Keratinocyte (primary cell): Measurements from ENCODE around the gene PRKCE. TPM values are rescaled to one million over a fixed set of nuclear protein-coding genes. Genes with fewer than 3 reads are reported as not detected.

ENCODE experiments used
- DNase-seq: peaks from one replicate; pipeline ENCODE4 v3.0.0-alpha.2; 2011; ENCODE audit warnings: low read depth, missing footprints, low spot score
- FAIRE-seq: peaks from 2 replicates; lab custom pipeline; 2011; peaks lifted over from hg19 to GRCh38; lab: Jason Lieb, UNC
- H2AFZ ChIP-seq: 2 replicates; pipeline ENCODE4 v1.6.0; 2012; ENCODE audit warnings: low read length, control low read depth, inconsistent platforms; ENCODE audit not compliant: control insufficient read depth
- H3K27ac ChIP-seq: 2 replicates; pipeline ENCODE4 v1.5.1; 2011; ENCODE audit warnings: low read length; ENCODE audit not compliant: control insufficient read depth, insufficient read depth
- H3K27me3 ChIP-seq: 3 replicates; pipeline ENCODE4 v1.6.0; 2011; ENCODE audit warnings: low read length; ENCODE audit not compliant: control insufficient read depth, insufficient read depth; ENCODE audit errors: extremely low read depth
- H3K36me3 ChIP-seq, 2 experiments: 2 replicates in 1 of 2; 3 replicates in 1 of 2; pipeline ENCODE4 v1.5.1; 2011; ENCODE audit warnings: low read length in 2 of 2, mild to moderate bottlenecking in 1 of 2; ENCODE audit not compliant: control insufficient read depth in 2 of 2, insufficient read depth in 2 of 2; ENCODE audit errors: extremely low read depth in 1 of 2
- H3K4me1 ChIP-seq: 3 replicates; pipeline ENCODE4 v1.5.1; 2011; ENCODE audit warnings: low read length; ENCODE audit not compliant: control insufficient read depth, insufficient read depth; ENCODE audit errors: extremely low read depth
- H3K4me2 ChIP-seq: 3 replicates; pipeline ENCODE4 v1.6.0; 2011; ENCODE audit warnings: low read depth, low read length; ENCODE audit not compliant: control insufficient read depth, insufficient read depth; ENCODE audit errors: extremely low read depth
- H3K4me3 ChIP-seq, 3 experiments: fragments of 200-600 bp in 1 of 3; sonication (generic) in 1 of 3; 2 replicates in 2 of 3; 3 replicates in 1 of 3; pipeline ENCODE4 v1.5.1; 2011 to 2016; ENCODE audit warnings: low read length in 3 of 3, mild to moderate bottlenecking in 3 of 3, control low read depth in 2 of 3, inconsistent platforms in 1 of 3, low read depth in 1 of 3, mixed read lengths in 1 of 3, mixed run types in 1 of 3, moderate library complexity in 1 of 3; ENCODE audit not compliant: control insufficient read depth in 2 of 3, insufficient read depth in 2 of 3; ENCODE audit errors: extremely low read depth in 1 of 3
- H3K79me2 ChIP-seq: 2 replicates; pipeline ENCODE4 v1.6.0; 2012; ENCODE audit warnings: low read length; ENCODE audit not compliant: control insufficient read depth, insufficient read depth
- H3K9ac ChIP-seq: 3 replicates; pipeline ENCODE4 v1.6.0; 2011; ENCODE audit warnings: low read length; ENCODE audit not compliant: control insufficient read depth, insufficient read depth; ENCODE audit errors: extremely low read depth
- H3K9me1 ChIP-seq: 3 replicates; pipeline ENCODE4 v1.6.0; 2011; ENCODE audit warnings: low read length; ENCODE audit not compliant: control insufficient read depth, insufficient read depth; ENCODE audit errors: extremely low read depth
- H3K9me3 ChIP-seq: 2 replicates; pipeline ENCODE4 v1.5.1; 2012; ENCODE audit warnings: low read depth, low read length; ENCODE audit not compliant: control insufficient read depth
- H4K20me1 ChIP-seq: 3 replicates; pipeline ENCODE4 v1.6.0; 2011; ENCODE audit warnings: low read length; ENCODE audit not compliant: control insufficient read depth, insufficient read depth; ENCODE audit errors: extremely low read depth
- EZH2 ChIP-seq: IDR thresholded peaks from one replicate; pipeline ENCODE4 v1.6.1; 2012; ENCODE audit warnings: inconsistent platforms, mild to moderate bottlenecking, low read length, moderate library complexity
- dilution Hi-C: fragments of 300-500 bp; cut with MboI; formaldehyde crosslinking; loops from one replicate; pipeline ENCODE4 v1.7.0; 2020; ENCODE audit warnings: low sequenced_read_pairs; ENCODE audit not compliant: extremely low pct_ligation_motif_present
- polyA plus RNA-seq, 5 experiments: library from polyadenylated mRNA; depleted of rRNA in 3 of 5; stranded (reverse) in 3 of 5; stranded (forward) in 1 of 5; unstranded in 1 of 5; fragments of >200 nt; gene quantifications; 1 replicate in 1 of 5; 2 replicates in 3 of 5; 3 replicates in 1 of 5; pipeline versions ENCODE4 v1.2.1 to v1.2.3, GENCODE V29; 2011 to 2012; ENCODE audit warnings: missing spikeins in 2 of 5, low read depth in 1 of 5, low replicate concordance in 1 of 5
- TF ChIP-seq, protein P1 (sequence below), 3 experiments: IDR thresholded peaks in 1 of 3; conservative IDR thresholded peaks in 1 of 3; optimal IDR thresholded peaks in 1 of 3; 2 replicates in 2 of 3; 3 replicates in 1 of 3; pipeline versions ENCODE3 to v1.5.1; 2011; ENCODE audit warnings: low read length in 3 of 3, mild to moderate bottlenecking in 3 of 3, moderate library complexity in 2 of 3, control low read depth in 1 of 3, inconsistent platforms in 1 of 3; ENCODE audit not compliant: insufficient read depth in 2 of 3; ENCODE audit errors: extremely low read depth in 1 of 3

The PRKCE gene
- polyA plus RNA-seq, 1 donor (not counting 4 experiments of a cell fraction or from before 2014, with no cell fraction given), result 2.0 TPM

DNA sequence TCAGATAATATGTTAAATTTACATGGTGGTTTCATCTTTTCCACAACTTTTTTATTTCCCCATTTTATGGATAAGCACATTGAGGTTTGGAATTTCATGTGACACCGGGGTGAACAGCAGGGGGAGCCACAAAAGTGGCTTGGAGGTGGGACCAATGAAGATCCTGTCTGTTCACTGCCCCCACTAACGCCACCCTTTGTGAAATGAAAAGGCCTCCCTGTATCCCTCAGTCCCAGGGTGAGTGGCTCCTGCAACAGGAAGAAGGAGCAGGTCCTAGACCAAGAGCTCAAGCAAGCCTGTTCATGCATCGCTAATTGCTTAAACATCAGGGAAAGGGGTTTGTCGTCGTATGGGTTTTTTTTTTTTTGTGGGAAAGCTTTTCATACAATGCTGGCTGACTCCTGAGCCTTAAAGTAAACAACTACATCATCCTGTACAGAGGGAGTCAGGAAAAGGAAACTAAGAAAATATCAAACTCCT lies 377.9 kb downstream of the PRKCE start:
- FAIRE-seq, result no peak

DNA sequence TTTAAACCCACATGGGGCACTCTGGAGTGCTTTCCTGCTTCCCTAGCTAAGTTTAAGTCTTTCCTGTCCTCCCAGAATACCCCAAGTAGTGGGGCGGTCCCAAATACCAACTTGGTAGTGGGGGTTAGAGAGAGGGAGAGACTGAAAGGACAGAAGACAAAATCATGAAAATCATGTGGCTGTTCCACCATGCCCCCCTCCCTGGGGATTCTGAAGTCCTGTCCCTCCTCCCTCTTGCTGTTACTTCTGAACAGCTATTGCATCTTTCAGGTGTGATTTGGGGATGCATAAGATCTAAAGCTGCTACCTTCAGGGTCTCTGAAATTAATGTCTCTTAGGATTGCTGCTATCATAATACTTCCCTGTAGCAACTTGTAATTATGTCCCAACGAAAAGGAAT lies 378.9 kb downstream of the PRKCE start:
- no peak overlapping the region for H3K9ac ChIP-seq
- H2AFZ ChIP-seq, result no peak overlapping the region
- H3K27ac ChIP-seq, result no peak overlapping the region
- no peaks in the 10 kb centered on the region for H3K9me1 ChIP-seq
- FAIRE-seq, result no peak
- no peaks in the 10 kb centered on the region for H3K4me1 ChIP-seq
- dilution Hi-C loops, result no loop called here
- no peaks in the 10 kb centered on the region for H3K27me3 ChIP-seq
- no peaks in the 10 kb centered on the region for H3K36me3 ChIP-seq
- H3K4me3 ChIP-seq, result no peak overlapping the region
- H3K4me2 ChIP-seq, result no peak overlapping the region
- no peaks in the 10 kb centered on the region for H3K9me3 ChIP-seq
- TF ChIP-seq EZH2, result no peak
- TF ChIP-seq, protein P1, sequence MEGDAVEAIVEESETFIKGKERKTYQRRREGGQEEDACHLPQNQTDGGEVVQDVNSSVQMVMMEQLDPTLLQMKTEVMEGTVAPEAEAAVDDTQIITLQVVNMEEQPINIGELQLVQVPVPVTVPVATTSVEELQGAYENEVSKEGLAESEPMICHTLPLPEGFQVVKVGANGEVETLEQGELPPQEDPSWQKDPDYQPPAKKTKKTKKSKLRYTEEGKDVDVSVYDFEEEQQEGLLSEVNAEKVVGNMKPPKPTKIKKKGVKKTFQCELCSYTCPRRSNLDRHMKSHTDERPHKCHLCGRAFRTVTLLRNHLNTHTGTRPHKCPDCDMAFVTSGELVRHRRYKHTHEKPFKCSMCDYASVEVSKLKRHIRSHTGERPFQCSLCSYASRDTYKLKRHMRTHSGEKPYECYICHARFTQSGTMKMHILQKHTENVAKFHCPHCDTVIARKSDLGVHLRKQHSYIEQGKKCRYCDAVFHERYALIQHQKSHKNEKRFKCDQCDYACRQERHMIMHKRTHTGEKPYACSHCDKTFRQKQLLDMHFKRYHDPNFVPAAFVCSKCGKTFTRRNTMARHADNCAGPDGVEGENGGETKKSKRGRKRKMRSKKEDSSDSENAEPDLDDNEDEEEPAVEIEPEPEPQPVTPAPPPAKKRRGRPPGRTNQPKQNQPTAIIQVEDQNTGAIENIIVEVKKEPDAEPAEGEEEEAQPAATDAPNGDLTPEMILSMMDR (optimal IDR thresholded peaks at IDR 0.05 in 1 of 3, IDR thresholded peaks at IDR 0.05 in 1 of 3, conservative IDR thresholded peaks at IDR 0.05 in 1 of 3; ENCODE audit: extremely low read depth in 1 of 3, insufficient read depth in 2 of 3, low read length in 3 of 3), result no peak
- no peak for DNase-seq
- H4K20me1 ChIP-seq, result no peaks in the 10 kb centered on the region
- no peaks in the 10 kb centered on the region for H3K79me2 ChIP-seq

More for the DNA sequence above, 377.9 kb downstream of the PRKCE start:
- Histone ChIP-seq H3K4me2 (no peak overlapping the region), H3K36me3 (no peaks in the 10 kb centered on the region), H3K79me2 (no peaks in the 10 kb centered on the region), H4K20me1 (no peaks in the 10 kb centered on the region), H3K9ac (no peak overlapping the region), H3K27me3 (no peaks in the 10 kb centered on the region), H3K9me1 (no peaks in the 10 kb centered on the region), H2AFZ (no peak overlapping the region), H3K4me3 (no peak overlapping the region), H3K9me3 (no peaks in the 10 kb centered on the region), H3K27ac (no peak overlapping the region), H3K4me1 (no peaks in the 10 kb centered on the region)
- dilution Hi-C loops, result no loop called here
- no peak for DNase-seq
- no peak for TF ChIP-seq EZH2
- TF ChIP-seq, protein P1 (optimal IDR thresholded peaks at IDR 0.05 in 1 of 3, IDR thresholded peaks at IDR 0.05 in 1 of 3, conservative IDR thresholded peaks at IDR 0.05 in 1 of 3; ENCODE audit: extremely low read depth in 1 of 3, insufficient read depth in 2 of 3, low read length in 3 of 3), result no peak
